Measurements from ENCODE around the gene C9orf40. TPM values are rescaled to one million over a fixed set of nuclear protein-coding genes. Genes with fewer than 3 reads are reported as not detected.

C9orf40 gene
- total RNA-seq, 1 experiment from 2014 or later, result 9.2 TPM

- TF ChIP-seq TCF7L2 (IDR thresholded peaks at IDR 0.05; ENCODE audit: low read depth, low read length) (no peak), CTCF (IDR thresholded peaks at IDR 0.05) (no peak), SIN3A (IDR thresholded peaks at IDR 0.05; ENCODE audit: borderline replicate concordance, insufficient read depth, low read depth, low read length) (no peak), POLR2AphosphoS5 (IDR thresholded peaks at IDR 0.05; ENCODE audit: low read depth, low read length) (no peak), REST (IDR thresholded peaks at IDR 0.05; ENCODE audit: insufficient read depth in 1 of 2, low read depth in 2 of 2, low read length in 1 of 2) (no peak)
- BruUV-seq (replicated peaks), result no TSS peak
- no peak for DNase-seq (ENCODE audit: low read depth, low spot score)
- CTCF ChIA-PET, result no interaction called here
- POLR2A ChIA-PET, result no interaction called here
- no peaks in the 10 kb centered on the region for H3K9me3 ChIP-seq (ENCODE audit: control insufficient read depth, insufficient read depth, low read depth, low read length)
- in situ Hi-C loops (cut with HindIII; ENCODE audit: low pct_unique_long_range_greater_than_20kb, low sequenced_read_pairs) (no loop called here), intact Hi-C loops (cut with micrococcal nuclease; ENCODE audit: unreplicated experiment) (no loop called here)
- no peak overlapping the region for H3K4me3 ChIP-seq (ENCODE audit: low read depth in 2 of 2, low read length in 2 of 2)
- H3K27me3 ChIP-seq (ENCODE audit: control insufficient read depth, insufficient read depth, low read length), result no peaks in the 10 kb centered on the region
- ATAC-seq, result no peak
- H3K27ac ChIP-seq (ENCODE audit: low read length), result no peak overlapping the region
- no peaks in the 10 kb centered on the region for H3K4me1 ChIP-seq (ENCODE audit: control insufficient read depth, insufficient read depth, low read length)
- H3K36me3 ChIP-seq (ENCODE audit: control insufficient read depth, insufficient read depth, low read length), result no peaks in the 10 kb centered on the region
These were observed 31.6 kb downstream of the C9orf40 start for GRCh38 chr9:74920944-74921626.

GRCh38 chr9:74910036-74910435 is 42.7 kb downstream of the C9orf40 start:
- Histone ChIP-seq H3K9me3 (ENCODE audit: control insufficient read depth, insufficient read depth, low read depth, low read length) (no peaks in the 10 kb centered on the region), H3K27ac (ENCODE audit: low read length) (no peak overlapping the region), H3K4me3 (ENCODE audit: low read depth in 2 of 2, low read length in 2 of 2) (no peak overlapping the region), H3K4me1 (ENCODE audit: control insufficient read depth, insufficient read depth, low read length) (no peaks in the 10 kb centered on the region), H3K36me3 (ENCODE audit: control insufficient read depth, insufficient read depth, low read length) (no peaks in the 10 kb centered on the region), H3K27me3 (ENCODE audit: control insufficient read depth, insufficient read depth, low read length) (no peaks in the 10 kb centered on the region)
- POLR2A ChIA-PET, result no interaction called here
- CTCF ChIA-PET, result no interaction called here
- intact Hi-C loops (cut with micrococcal nuclease; ENCODE audit: unreplicated experiment), result no loop called here
- in situ Hi-C loops (cut with HindIII; ENCODE audit: low pct_unique_long_range_greater_than_20kb, low sequenced_read_pairs), result no loop called here
- no TSS peak for BruUV-seq (replicated peaks)
- no peak for ATAC-seq
- no peak for TF ChIP-seq REST (IDR thresholded peaks at IDR 0.05; ENCODE audit: insufficient read depth in 1 of 2, low read depth in 2 of 2, low read length in 1 of 2)
- no peak for TF ChIP-seq POLR2AphosphoS5 (IDR thresholded peaks at IDR 0.05; ENCODE audit: low read depth, low read length)
- TF ChIP-seq SIN3A (IDR thresholded peaks at IDR 0.05; ENCODE audit: borderline replicate concordance, insufficient read depth, low read depth, low read length), result no peak
- no peak for TF ChIP-seq TCF7L2 (IDR thresholded peaks at IDR 0.05; ENCODE audit: low read depth, low read length)
- TF ChIP-seq CTCF (IDR thresholded peaks at IDR 0.05), result no peak
- no peak for DNase-seq (ENCODE audit: low read depth, low spot score)

Measured in Panc1 (cell line).